Femur (tissue), 1 donor: ENCODE measurements around the gene RPAP3.

Experiments
- DNase-seq: peaks from one replicate; pipeline ENCODE4 v3.0.0-alpha.2; 2017

Gene RPAP3

GRCh38 chr12:47705566-47706425 lies at the start of gene RPAP3:
Gene RPAP3, minus strand, starts transcription at chr12:47706030. Its CDS starts 3,190 bp downstream, at chr12:47702840.
- DNase-seq, result peak; percentile 97

GRCh38 chr12:47754881-47755280 lies 49.1 kb upstream of the RPAP3 start:
- no peak for DNase-seq

- DNase-seq, result no peak
Measured at GRCh38 chr12:47754126-47754525, 48.3 kb upstream of the RPAP3 start.

- peak; percentile 51 for DNase-seq
Measured at GRCh38 chr12:47753021-47754001, 47.5 kb upstream of the RPAP3 start.

GRCh38 chr12:47752552-47752951 lies 46.7 kb upstream of the RPAP3 start:
- no peak for DNase-seq

- no peak for DNase-seq
Measured at GRCh38 chr12:47752121-47752520, 46.3 kb upstream of the RPAP3 start.

GRCh38 chr12:47751561-47751960 lies 45.7 kb upstream of the RPAP3 start:
- no peak for DNase-seq

- DNase-seq, result no peak
Measured at GRCh38 chr12:47750916-47751470, 45.2 kb upstream of the RPAP3 start.

- DNase-seq, result no peak
Measured at GRCh38 chr12:47750229-47750798, 44.5 kb upstream of the RPAP3 start.

- no peak for DNase-seq
Measured at GRCh38 chr12:47748899-47749298, 43.1 kb upstream of the RPAP3 start.

- no peak for DNase-seq
Measured at GRCh38 chr12:47748507-47748828, 42.6 kb upstream of the RPAP3 start.

GRCh38 chr12:47747596-47748506 lies 42.0 kb upstream of the RPAP3 start:
- no peak for DNase-seq

- DNase-seq, result no peak
Measured at GRCh38 chr12:47747126-47747525, 41.3 kb upstream of the RPAP3 start.

GRCh38 chr12:47746523-47746922 lies 40.7 kb upstream of the RPAP3 start:
- no peak for DNase-seq

GRCh38 chr12:47746073-47746472 lies 40.2 kb upstream of the RPAP3 start:
- no peak for DNase-seq

GRCh38 chr12:47745485-47746041 lies 39.7 kb upstream of the RPAP3 start:
- no peak for DNase-seq

- no peak for DNase-seq
Measured at GRCh38 chr12:47744778-47745436, 39.1 kb upstream of the RPAP3 start.

GRCh38 chr12:47744005-47744651 lies 38.3 kb upstream of the RPAP3 start:
- DNase-seq, result no peak

GRCh38 chr12:47743311-47743860 lies 37.6 kb upstream of the RPAP3 start:
- DNase-seq, result no peak

GRCh38 chr12:47742253-47742825 lies 36.5 kb upstream of the RPAP3 start:
- peak; percentile 53 for DNase-seq
